Measurements from ENCODE around the gene HPCA.
A peak's percentile ranks its signal among the peaks of the same experiment; 100 is the strongest.
"Not testable (repeated sequence)": the region's sequence is repeated elsewhere in the genome, so short reads cannot be mapped to it uniquely, and the experiment has no call there.

HPCA gene

GRCh38 chr1:32900371-32900955 lies 14.2 kb downstream of the HPCA start:
- Histone ChIP-seq H3K27ac (peak overlapping the region in 20 of 21 experiments; percentile 37 to 88 (median 80)), H3K4me3 (peak overlapping the region; percentile 51 to 69 (median 59))

DNA sequence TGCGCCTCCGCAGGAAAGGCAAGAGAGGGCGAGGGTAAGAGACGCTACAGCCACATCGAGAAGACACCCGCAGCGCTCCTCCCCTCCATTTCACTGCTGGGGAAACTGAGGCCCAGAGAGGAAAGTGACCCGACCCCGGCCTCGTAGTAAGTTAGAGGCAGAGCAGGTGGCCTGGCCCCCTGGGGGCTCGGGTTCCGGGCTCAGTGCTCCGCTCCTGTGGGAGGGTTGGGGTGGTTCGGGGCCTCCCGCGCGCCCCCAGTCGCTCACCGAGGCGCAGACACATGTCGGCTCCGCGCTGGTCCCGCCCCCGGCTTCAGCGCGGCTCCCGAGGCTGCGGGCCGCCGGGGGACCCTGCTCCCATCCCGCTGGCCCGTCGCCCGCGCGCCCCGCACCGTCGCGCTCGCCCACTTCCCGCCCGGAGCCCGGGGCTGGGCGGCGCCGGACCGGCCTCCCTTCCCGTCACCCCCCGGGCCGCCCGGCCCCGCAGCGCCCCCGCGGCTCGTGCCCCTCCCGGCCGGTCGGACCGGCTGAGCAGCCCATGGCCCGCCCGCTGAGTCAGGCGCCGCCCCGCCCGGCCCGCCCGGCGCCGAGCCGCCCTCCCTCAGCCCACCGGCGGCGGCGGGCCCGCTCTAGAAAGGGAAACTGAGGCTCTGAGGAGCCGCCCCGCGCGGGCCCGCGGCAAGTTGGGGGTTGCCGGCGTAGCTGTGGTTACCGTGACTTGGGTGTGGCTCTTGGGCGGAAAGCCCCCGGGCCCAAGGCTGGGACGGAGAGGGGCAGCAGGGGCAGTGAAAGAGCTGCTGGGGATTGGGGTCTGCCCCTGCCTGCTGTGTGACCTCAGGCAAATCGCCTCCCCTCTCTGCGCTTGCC lies 14.9 kb downstream of the HPCA start, which contains the start of gene TMEM54:
Gene TMEM54 (minus strand): TSS at position 434 of the 867 bp plus-strand sequence. CDS start 151 bp downstream, at position 283.
- Histone ChIP-seq H3K4me3 (peak within 1 kb of the TSS; percentile 51 to 69 (median 59)), H3K27ac (peak within 1 kb of the TSS in 20 of 21 experiments; percentile 59 to 88 (median 80))

GRCh38 chr1:32901823-32902534 lies 15.7 kb downstream of the HPCA start:
- Histone ChIP-seq H3K27ac (peak overlapping the region in 18 of 21 experiments; percentile 36 to 86 (median 80)), H3K4me3 (peak overlapping the region; percentile 30 to 69 (median 59))

DNA sequence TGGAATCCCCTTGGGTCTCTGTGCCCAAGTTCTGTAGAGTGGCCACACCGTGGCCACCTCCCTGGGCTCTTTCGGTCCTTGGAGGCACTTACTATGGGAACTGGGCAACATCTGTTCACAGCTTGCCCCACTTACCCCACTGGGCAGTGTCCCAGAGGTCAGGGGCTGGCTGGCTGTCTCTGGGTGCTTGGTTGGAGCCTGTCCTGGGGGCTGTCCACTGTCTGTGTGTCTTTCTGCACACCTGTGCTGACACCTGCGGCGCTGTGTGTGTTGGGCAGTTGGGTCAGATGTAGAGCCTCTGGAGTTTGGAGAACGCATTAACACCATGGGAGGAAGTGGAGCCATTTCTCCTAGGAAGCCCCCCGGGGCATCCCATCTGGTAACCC lies 16.2 kb downstream of the HPCA start:
- no peak overlapping the region for H3K4me3 ChIP-seq
- H3K27ac ChIP-seq = no peak overlapping the region

DNA sequence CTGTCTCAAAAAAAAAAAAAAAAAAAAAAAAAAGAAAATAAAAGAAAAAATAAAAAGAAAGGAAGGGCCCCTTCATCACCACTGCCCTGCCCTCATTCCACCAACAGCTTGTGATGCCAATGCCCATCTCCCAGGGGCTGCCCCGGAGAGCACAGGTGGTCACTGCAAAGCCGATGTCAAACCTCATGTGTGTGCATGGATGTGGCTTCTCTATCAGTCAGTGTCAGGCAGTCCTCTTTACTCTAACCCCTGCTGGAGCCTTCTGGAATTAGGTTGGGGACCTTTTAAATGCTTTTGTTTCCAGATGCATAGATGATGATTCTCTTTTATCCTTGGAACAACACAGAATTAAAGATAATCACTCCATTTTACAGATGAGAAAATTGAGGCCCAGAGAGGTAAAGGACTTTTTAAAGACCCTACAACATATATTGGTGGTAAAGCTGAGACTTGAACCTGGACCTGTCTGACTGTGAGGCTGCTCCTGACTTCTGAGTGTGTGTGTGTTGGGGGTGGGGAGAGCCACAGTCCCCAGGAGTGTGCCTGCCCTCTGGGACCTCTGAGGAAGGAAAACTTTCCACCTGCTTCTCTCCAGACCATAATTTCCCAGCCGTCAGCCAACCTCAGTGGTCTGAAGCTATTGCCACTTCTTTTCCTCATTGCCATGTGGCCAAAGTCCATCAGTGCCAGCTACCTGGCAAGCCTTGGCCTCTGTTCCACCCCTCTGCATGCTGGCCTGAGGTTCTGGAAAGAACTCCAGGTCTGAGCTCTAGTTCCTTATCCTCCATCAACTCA lies 17.9 kb downstream of the HPCA start:
- Histone ChIP-seq H3K27ac (no peak overlapping the region), H3K4me3 (no peak overlapping the region)

- no peak overlapping the region for H3K4me3 ChIP-seq
- no peak overlapping the region for H3K27ac ChIP-seq
These were observed 18.5 kb downstream of the HPCA start for GRCh38 chr1:32904797-32905196.

DNA sequence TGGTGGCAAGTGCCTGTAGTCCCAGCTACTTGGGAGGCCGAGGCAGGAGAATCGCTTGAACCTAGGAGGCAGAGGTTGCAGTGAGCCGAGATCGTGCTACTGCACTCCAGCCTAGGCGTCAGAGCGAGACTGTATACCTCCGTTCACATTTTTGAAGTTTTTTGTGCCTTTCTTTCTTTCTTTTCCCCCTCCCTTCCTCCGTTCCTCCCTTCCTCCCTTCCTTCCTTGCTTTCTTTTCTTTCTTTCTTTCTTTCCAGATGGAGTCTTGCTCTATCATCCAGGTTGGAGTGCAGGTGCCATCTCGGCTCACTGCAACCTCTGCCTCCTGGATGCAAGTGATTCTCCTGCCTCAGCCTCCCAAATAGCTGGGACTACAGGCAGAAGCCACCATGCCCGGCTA lies 19.3 kb downstream of the HPCA start:
- H3K27ac ChIP-seq, H3K4me3 ChIP-seq: not testable (repeated sequence)

GRCh38 chr1:32906654-32907053 lies 20.4 kb downstream of the HPCA start:
- Histone ChIP-seq H3K27ac (no peak overlapping the region), H3K4me3 (no peak overlapping the region)

GRCh38 chr1:32907435-32907834 lies 21.1 kb downstream of the HPCA start:
- Histone ChIP-seq H3K4me3 (no peak overlapping the region), H3K27ac (no peak overlapping the region)

DNA sequence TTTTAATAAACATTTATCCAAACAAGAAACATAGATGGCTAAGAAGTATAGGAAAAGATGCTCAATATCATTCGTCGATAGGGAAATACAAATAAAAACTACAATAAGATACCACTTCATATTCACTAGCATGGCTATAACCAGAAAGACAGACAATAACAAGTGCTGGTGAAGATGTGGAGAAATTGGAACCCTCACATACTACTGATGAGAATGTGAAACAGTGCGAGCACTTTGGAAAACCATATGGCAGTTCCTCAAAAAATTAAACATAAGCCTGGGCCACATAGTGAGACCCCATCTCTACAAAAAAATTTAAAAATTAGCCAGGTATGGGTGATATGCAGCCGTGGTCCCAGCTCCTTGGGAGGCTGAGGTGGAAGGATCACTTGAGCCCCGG lies 24.0 kb downstream of the HPCA start:
- no peak overlapping the region for H3K4me3 ChIP-seq
- H3K27ac ChIP-seq = no peak overlapping the region

DNA sequence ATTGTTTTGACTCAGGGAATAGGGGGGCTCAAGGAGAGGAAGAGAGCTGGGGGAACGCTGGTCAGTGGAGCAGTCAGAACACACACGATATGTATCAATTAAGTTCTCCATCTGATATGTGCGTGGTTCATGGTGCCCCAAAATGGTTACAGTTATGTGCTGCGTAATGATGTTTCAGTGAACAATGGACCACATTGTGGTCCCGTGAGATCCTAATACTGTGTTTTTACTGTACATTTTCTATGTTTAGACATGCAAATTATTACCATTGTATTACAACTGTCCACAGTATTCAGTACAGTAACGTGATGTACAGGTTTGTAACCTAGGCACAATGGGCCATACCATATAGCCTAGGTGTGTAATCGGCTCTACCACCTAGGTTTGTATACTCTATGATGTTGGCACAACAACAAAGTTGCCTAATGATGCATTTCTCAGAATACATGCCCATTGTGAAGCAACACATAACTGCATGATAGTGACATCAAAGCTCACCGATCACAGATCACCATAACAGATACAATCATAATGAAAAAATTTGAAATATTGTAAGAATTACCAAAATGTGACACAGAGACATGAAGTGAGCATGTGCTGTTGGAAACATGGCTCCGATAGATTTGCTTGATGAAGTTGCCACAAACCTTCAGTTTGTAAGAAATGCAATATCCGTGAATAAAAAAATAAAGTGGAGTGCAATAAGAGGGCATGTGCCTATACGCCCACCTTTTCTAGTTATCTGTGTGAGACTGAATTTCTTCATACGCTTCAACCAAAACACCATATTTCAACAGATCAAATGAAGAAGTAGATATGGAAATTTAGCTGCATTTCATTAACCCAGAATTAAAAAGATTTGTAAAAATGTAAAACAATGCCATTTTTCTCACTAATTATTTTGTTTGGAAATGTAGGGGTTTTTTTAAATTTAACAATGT lies 29.7 kb downstream of the HPCA start:
- Histone ChIP-seq H3K4me3 (no peak overlapping the region), H3K27ac (no peak overlapping the region)

- H3K27ac ChIP-seq = no peak overlapping the region
- no peak overlapping the region for H3K4me3 ChIP-seq
These were observed 31.2 kb downstream of the HPCA start for GRCh38 chr1:32917521-32917920.

DNA sequence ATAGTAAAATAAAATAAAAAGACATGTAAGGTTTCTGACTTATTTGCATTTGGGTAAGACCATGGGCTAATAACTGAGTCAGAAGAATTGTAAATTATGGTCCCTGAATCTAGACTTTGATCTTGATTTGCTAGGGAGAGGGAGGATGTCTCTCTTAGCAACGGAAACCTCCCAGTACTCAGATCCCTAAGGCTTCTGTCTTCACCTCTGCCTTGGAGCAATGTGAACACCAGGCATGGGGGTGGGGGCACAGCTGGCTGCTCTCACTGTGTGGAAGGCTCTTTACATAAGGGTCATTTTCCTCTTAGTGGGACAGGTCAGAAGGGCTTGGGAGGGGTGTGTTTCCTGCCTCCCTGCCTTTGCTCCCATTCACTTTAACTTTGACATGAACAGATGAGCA lies 31.9 kb downstream of the HPCA start:
- H3K27ac ChIP-seq = no peak overlapping the region

DNA sequence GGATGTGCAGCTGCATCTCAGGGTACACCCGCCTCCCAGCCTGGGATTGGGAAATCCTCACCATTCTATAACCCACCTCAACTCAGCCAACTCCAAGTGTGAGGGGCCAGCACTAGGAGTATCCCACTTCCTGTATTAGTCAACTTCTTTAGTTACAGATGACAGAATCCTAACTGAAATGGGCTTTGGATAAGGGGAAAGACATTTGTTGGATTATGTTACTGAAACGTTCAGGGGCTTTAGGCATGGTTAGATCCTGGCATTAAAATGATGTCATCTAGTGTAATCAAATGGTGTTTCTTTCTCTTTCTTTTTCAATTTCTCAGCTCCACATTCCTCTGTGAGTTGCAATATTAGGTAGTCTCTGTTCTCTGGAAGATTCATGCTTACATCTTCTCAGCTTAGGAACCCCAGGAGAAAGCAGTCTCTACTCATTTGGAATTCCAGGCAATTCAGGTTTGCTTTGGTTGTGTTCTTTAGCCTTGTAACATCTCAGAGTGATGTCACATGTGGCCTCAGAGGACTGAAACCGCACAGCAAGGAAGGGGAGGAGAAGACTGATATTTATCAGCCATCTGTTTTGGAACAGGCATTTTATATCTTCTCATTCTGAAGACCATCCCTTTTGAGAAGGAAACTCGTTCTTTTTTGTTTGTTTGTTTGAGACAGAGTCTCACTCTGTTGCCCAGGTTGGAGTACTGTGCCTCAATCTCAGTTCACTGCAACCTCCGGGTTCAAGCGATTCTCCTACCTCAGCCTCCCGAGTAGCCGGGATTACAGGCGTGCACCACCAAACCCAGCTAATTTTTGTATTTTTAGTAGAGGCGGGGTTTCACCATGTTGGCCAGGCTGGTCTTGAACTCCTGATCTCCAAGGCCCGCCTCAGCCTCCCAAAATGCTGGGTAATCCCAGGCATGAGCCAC lies 33.8 kb downstream of the HPCA start:
- no peak overlapping the region for H3K27ac ChIP-seq

More for the DNA sequence above, 31.9 kb downstream of the HPCA start:
- no peak overlapping the region for H3K4me3 ChIP-seq

DNA sequence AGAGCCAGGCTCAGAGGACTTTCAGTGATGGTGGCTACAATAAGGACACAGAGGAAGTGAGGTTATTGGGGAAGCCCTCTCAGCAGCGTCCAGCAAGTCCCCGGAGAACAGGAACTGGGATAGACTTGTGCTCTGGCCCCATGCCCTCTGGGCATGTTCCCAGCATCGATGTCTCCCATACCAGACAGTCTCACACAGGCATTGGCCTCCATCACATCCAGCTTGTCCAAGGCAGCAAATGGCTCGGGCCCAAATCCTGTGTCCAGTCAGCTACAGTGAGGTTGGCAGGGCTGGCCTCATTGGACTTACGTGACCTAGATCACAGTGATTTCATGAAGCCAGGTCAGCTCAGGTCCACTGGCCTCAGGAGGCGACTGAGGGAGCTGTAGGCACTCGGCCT lies 34.5 kb downstream of the HPCA start:
- no peak overlapping the region for H3K4me3 ChIP-seq
- H3K27ac ChIP-seq = no peak overlapping the region

More for the DNA sequence above, 33.8 kb downstream of the HPCA start:
- no peak overlapping the region for H3K4me3 ChIP-seq

GRCh38 chr1:32924881-32925344 lies 38.6 kb downstream of the HPCA start:
- no peak overlapping the region for H3K27ac ChIP-seq

DNA sequence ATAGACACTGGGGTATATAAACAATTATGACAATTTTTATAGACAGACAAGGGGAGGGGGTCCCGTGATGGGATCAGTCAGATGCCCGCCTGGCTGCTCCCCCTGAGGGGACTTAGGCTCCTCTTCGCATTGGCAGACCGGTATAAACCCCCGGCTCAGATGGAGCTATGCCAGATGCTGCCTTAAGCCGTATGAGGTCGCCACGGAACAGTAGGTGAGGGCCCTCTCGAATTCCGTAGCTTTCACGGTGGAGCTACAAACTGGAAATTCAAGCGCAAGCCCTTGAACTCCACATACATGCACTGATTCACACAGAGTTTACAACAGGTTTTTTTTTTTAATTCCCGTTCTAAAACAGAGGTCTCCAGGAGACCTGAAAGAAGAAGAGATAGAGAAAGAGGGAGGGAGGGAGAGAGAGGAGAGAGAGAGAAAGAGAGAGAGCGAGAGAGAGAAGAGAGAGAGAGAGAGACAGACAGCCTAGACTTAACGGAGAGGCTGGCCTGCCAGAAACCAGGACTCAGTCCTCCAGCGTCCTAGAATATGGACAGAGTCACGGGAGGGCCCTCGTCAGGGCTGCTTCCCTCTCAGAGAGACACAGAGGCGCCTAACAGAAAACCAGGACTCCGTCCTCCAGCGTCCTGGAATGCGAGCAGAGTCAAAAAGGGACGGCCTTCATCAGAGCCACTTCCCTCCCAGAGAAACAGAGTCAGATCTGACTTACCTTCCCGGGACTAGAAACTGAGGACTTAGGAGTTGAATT lies 39.3 kb downstream of the HPCA start:
- Histone ChIP-seq H3K27ac (no peak overlapping the region), H3K4me3 (no peak overlapping the region)

More at GRCh38 chr1:32924881-32925344, 38.6 kb downstream of the HPCA start:
- no peak overlapping the region for H3K4me3 ChIP-seq

Data from skin epidermis (tissue), 12 donors.